Sigmoid colon (tissue), 4 donors: Measurements from ENCODE around the gene WDR83.

Experiments
- EP300 ChIP-seq, 4 donors: sonication (generic); formaldehyde crosslinking; IDR thresholded peaks; one replicate each; pipeline ENCODE4 v1.6.1; 2017; ENCODE audit warnings: antibody characterized with exemption in 4 of 4
- POLR2A ChIP-seq, 2 donors: fragments of 450-650 bp; IDR thresholded peaks; one replicate each; pipeline ENCODE4 v1.6.1; 2016; ENCODE audit warnings: antibody characterized with exemption in 2 of 2, mild to moderate bottlenecking in 2 of 2, moderate library complexity in 2 of 2
- TF ChIP-seq, protein P1 (sequence below), 4 experiments: fragments of 450-650 bp in 3 of 4; fragments of 200-600 bp in 1 of 4; IDR thresholded peaks; one replicate each; pipeline ENCODE4 v1.5.1; 2016 to 2019; ENCODE audit warnings: antibody characterized with exemption in 4 of 4, mild to moderate bottlenecking in 3 of 4, moderate library complexity in 2 of 4

DNA sequence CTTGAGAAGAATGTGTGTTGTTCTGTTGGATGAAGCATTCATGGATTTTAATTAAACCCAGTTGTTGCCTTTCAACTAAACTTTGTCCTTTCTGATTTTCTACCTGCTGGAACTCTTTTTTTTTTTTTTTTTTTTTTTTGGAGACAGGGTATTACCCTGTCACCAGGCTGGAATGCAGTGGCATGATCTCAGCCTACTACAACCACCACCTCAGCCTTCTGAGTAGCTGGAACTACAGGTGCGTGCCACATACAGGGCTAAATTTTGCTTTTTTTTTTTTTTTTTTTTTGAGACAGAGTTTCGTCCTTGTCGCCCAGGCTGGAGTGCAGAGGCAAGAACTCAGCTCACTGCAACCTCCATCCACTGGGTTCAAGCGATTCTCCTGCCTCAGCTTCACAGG, 49.0 kb upstream of the WDR83 start:
- TF ChIP-seq, protein P1, sequence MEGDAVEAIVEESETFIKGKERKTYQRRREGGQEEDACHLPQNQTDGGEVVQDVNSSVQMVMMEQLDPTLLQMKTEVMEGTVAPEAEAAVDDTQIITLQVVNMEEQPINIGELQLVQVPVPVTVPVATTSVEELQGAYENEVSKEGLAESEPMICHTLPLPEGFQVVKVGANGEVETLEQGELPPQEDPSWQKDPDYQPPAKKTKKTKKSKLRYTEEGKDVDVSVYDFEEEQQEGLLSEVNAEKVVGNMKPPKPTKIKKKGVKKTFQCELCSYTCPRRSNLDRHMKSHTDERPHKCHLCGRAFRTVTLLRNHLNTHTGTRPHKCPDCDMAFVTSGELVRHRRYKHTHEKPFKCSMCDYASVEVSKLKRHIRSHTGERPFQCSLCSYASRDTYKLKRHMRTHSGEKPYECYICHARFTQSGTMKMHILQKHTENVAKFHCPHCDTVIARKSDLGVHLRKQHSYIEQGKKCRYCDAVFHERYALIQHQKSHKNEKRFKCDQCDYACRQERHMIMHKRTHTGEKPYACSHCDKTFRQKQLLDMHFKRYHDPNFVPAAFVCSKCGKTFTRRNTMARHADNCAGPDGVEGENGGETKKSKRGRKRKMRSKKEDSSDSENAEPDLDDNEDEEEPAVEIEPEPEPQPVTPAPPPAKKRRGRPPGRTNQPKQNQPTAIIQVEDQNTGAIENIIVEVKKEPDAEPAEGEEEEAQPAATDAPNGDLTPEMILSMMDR (IDR thresholded peaks at IDR 0.05), result no peak
- TF ChIP-seq EP300 (IDR thresholded peaks at IDR 0.05) (no peak), POLR2A (IDR thresholded peaks at IDR 0.05) (no peak)
